K562 (cell line): ENCODE results near the gene TRMT2A. TPM values are rescaled to one million over a fixed set of nuclear protein-coding genes. Genes with fewer than 3 reads are reported as not detected.

ENCODE experiments used
- ATF4 ChIP-seq: fragments of 450-650 bp; formaldehyde crosslinking; IDR thresholded peaks from 2 replicates; pipeline ENCODE4 v1.4.0; 2022; ENCODE audit warnings: mild to moderate bottlenecking, moderate library complexity
- CHD7 ChIP-seq: fragments of 200-600 bp; sonication (generic); IDR thresholded peaks from one replicate; pipeline ENCODE4 v1.6.1; 2012; ENCODE audit warnings: mild to moderate bottlenecking, low read depth, low read length, inconsistent platforms
- E2F5 ChIP-seq: sonication (generic); formaldehyde crosslinking; IDR thresholded peaks from 2 replicates; pipeline ENCODE4 v1.8.0; 2022; ENCODE audit warnings: mild to moderate bottlenecking, missing genetic modification reagents
- HBP1 ChIP-seq: fragments of 450-650 bp; formaldehyde crosslinking; IDR thresholded peaks from 2 replicates; pipeline ENCODE4 v1.4.0; 2022; ENCODE audit warnings: missing genetic modification characterization
- NEUROD1 ChIP-seq: fragments of 150-350 bp; IDR thresholded peaks from 2 replicates; pipeline ENCODE4 v1.6.1; 2014; ENCODE audit warnings: borderline replicate concordance, low read length, low read depth; ENCODE audit not compliant: partially characterized antibody
- PML ChIP-seq: IDR thresholded peaks from 2 replicates; pipeline ENCODE4 v1.6.1; 2012; ENCODE audit warnings: low read length, inconsistent platforms
- POLR2A ChIP-seq: fragments of 450-650 bp; conservative IDR thresholded peaks from 2 replicates; pipeline ENCODE4 v1.6.1; 2016
- POLR2G ChIP-seq: fragments of 200-400 bp; formaldehyde crosslinking; IDR thresholded peaks from 2 replicates; pipeline ENCODE4 v1.6.1; 2017; ENCODE audit warnings: low read depth, mild to moderate bottlenecking, antibody characterized with exemption, low read length, moderate library complexity
- RBBP5 ChIP-seq: fragments of 200-600 bp; sonication (generic); IDR thresholded peaks from 2 replicates; pipeline ENCODE4 v1.6.1; 2012; ENCODE audit warnings: borderline replicate concordance, mild to moderate bottlenecking, low read length, control low read depth, inconsistent platforms; ENCODE audit not compliant: insufficient read depth, poor library complexity, severe bottlenecking
- ZNF274 ChIP-seq: IDR thresholded peaks from 2 replicates; pipeline ENCODE4 v1.6.1; 2011; ENCODE audit warnings: low read depth, mild to moderate bottlenecking, low read length, moderate library complexity, borderline replicate concordance
- ZNF785 ChIP-seq: fragments of 250-450 bp; sonication (Bioruptor Pico); IDR thresholded peaks from 2 replicates; pipeline ENCODE4 v1.4.0; 2020; ENCODE audit warnings: mild to moderate bottlenecking
- polyA plus RNA-seq, 8 experiments: library from polyadenylated mRNA; depleted of rRNA in 4 of 8; stranded (reverse) in 5 of 8; unstranded in 3 of 8; fragments of >200 nt; fragmentation: Nextera tagmentation in 2 of 8; fragmentation: Illumina TruSeq in 1 of 8; extraction: Ambion mirVana in 2 of 8; extraction: Trizol in 1 of 8; gene quantifications; 2 replicates each; pipeline versions ENCODE4 v1.2.1 to v1.2.3, GENCODE V29; 2011 to 2014; ENCODE audit warnings: inconsistent platforms in 1 of 8, missing spikeins in 1 of 8
- total RNA-seq, 7 experiments: library from RNA; depleted of rRNA in 6 of 7; stranded (reverse); fragments of >200 nt in 6 of 7; fragmentation: Illumina TruSeq in 2 of 7; extraction: Trizol in 2 of 7; gene quantifications; 2 replicates each; pipeline versions ENCODE4 v1.2.1 to v1.2.3, GENCODE V29; 2011 to 2021; ENCODE audit warnings: low replicate concordance in 1 of 7

Gene TRMT2A
- total and polyA plus RNA-seq, 9 of the 15 experiments (the other 6 are each of a cell fraction or from before 2014, with no cell fraction given) = 1.6 to 265 (median 140) TPM

GRCh38 chr22:20109411-20110358 lies 7.3 kb downstream of the TRMT2A start (continued):
- peak; percentile 46; the same call in 1 of the 2 replicates for TF ChIP-seq ZNF274
- TF ChIP-seq E2F5 (CRISPR knock-in tag) = no peak
- no peak for TF ChIP-seq ZNF785 (CRISPR knock-in tag)
- TF ChIP-seq ATF4 (CRISPR knock-in tag) = peak; percentile 58; the same call in 1 of the 2 replicates
- peak; percentile 87 for TF ChIP-seq POLR2G
- peak; percentile 18 for TF ChIP-seq RBBP5
- TF ChIP-seq NEUROD1 = no peak
- 0 out of 2 replicates have a peak, but pooled peaks have one; percentile 11 for TF ChIP-seq PML
- TF ChIP-seq POLR2A = peak; percentile 65
- peak; percentile 49 for TF ChIP-seq CHD7
- TF ChIP-seq HBP1 = peak; percentile 14; the same call in 1 of the 2 replicates
